GM21381 (cell line): ENCODE data around the gene TMSB4X.

Experiments
- ATAC-seq: cut with Tn5 transposase; IDR thresholded peaks from one replicate; pipeline ENCODE4 v1.9.1; 2021; ENCODE audit warnings: mild to moderate bottlenecking, moderate library complexity; ENCODE audit not compliant: unreplicated experiment

The TMSB4X gene

DNA sequence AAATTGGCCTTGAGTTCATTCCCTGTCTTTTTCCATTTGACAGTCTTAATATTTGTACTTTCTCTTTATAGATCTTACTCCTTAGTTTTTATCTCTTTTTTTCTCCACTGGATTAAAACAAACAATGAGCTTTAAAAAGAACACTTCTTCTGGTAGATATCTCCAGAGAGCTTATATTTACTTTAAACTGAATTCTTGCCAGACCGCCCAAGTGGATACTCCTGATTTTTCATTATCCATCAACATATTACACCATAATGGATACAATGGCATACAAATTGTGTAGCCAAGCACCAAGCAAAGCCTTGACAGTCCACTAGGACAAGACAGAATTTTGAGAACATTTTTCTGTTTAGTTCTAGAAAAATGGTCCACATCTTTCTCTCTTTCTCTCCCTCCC, 18.9 kb downstream of the TMSB4X start:
- ATAC-seq = no peak

DNA sequence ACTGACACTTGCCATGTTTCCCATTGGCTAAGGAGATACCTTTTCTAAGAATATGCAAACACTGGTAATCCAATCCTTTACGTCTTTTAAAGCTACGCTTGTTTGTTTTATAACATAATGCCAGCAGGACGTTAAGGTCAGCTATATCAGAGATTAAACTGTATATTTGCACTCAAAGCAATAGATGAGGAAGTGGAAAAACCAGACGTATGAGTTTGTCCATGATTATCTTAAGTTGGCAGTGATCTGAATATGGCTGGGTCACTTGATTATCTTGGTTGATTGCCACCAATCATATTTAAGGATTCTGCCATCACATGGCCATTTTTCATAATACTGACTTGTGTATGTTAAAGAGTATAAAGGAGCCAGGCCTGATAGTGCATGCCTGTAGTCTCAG, 19.4 kb downstream of the TMSB4X start:
- ATAC-seq = no peak

DNA sequence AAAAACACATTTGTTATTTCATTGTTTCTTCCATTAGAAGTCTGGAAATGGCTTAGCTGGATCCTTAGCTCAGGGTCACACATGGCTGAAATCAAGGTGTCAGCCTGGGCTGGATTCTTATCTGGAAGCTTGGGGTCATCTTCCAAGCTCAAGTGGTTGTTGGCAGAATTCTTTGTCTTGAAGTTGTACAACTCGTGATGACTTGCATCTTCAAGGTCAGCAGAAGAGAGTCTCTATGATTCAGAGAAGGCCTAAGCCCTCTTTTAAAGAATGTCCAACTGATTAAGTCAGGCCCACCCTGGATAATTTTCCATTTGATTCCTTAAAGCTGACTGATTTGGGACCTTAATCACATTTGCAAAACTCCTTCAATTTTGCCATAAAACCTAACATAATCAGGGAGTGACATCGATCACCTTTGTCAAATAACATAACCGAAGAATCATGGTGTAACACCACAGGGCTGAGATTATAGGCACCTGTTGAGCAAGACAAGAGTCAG, 22.1 kb downstream of the TMSB4X start:
- ATAC-seq = no peak

DNA sequence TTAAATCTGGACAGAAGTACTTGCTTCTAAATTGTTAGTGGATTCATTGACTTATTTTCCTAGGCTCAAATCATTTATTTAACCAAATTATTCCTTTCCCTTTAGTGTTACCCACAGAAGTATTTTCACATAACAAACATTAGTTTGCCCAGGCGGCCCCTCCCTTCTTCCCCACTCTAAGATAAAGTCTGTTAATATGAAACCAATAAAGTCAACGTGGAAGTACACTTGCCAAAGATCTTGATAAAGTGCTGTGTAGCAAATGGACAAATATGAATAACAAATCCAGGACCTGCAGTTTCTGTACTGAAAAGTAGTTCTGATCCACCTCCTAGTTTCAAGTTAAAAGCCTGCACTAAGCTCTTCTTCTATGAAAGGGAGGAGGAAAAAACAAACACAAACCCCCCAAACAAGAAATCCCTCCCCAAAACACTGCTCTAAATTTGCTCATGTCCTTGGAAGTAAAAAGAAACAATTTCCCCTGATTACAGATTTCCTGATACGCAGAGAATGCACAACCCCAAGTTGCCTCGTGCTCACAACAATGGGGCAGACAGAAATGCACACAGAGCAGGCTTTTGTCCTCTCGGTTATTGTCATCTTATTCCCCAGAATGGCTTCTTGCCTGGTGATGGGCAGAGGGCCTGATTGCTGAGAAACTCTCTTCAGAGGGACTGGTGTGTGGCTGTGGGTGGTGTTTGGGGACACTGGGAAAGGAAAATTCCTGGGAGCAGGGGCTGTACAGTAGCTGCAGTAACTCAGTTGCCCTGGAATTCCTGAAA, 23.2 kb downstream of the TMSB4X start:
- ATAC-seq = no peak

DNA sequence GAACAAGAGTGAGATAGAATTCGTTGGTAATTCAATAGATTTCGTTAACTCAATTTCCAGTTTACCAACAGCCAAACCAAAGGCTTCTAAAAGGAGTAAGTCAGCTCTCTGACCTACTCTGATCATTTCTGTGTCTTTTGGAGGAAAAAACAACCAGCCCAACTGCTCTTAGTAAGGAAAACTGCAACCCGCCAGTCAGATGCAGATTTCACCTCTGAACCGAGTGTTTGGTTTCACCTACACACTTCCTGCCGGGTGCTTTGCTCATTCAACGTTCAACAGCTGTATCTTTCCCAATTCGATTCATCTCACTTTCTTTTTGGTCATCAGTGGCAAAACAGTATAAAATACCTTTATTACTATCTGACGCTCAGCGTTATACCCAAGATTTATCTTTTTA, 24.5 kb downstream of the TMSB4X start:
- no peak for ATAC-seq

DNA sequence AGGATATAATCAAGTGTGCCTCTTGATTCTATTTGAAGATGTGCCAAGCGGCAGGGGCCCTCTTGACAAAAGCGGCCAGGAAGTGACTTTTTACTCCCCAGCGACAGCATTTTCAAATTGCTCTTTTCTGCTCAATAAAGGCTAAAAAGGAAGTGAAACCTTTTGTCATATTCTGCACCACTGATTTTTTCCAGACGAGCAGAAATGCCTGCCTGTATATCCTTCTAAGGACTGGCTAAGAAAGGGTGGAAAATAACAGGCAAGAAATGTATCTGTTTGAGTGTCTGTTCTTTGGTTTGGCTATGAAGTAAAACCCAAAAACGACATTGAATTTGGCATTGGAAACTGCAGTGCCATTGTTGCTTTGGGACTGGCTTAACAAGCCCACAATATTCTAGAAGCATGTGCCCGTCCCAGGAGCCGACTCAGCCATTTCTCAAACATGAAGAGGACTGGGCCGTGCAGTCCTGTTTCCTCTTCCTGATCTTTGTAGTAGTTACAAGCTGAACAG, 25.4 kb downstream of the TMSB4X start:
- peak; percentile 37 for ATAC-seq

DNA sequence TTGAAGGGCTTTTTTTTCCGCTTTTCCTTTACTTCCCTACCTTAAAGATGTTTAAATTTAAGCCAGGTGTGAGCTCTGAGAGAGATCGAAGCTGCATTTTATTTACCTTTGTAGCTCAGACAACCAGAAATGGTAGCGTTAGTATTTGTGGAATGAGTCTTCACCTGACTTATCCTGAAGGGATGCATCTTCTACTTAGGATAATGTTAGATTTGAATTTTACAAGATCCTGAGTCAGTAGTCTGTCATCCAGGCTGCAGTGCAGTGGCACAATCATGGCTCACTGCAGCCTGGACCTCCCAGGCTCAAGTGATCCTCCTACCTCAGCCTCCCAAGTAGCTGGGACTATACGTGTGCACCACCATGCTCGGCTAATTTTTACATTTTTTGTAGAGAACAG, 26.2 kb downstream of the TMSB4X start:
- ATAC-seq = no peak

DNA sequence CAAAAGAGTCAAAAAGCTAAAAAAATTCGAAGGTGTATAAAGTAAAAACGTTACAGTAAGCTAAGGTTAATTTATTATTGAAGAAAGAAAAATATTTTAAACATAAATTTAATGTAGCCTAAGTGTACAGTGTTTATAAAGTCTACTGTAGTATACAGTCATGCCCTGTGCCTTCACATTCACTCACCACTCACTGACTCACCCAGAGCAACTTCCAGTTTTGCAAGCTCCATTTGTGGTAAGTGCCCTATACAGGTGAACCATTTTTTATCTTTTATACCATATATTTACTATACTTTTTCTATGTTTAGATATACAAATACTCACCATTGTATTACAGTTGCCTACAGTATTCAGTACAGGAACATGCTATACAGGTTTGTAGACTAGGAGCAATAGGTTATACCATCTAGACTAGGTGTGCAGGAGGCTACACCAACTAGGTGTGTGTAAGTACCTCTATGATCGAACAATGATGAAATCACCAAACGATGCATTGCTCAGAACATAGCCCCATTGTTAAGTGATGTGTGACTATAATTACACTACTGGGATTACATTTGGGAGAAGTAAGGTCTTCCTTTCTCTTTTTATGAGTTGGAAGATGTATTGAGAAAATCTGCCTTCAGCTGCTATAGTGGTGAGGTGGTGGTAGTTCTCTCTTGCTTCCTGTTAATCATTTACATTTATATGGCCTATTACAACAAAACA, 27.2 kb downstream of the TMSB4X start:
- no peak for ATAC-seq

DNA sequence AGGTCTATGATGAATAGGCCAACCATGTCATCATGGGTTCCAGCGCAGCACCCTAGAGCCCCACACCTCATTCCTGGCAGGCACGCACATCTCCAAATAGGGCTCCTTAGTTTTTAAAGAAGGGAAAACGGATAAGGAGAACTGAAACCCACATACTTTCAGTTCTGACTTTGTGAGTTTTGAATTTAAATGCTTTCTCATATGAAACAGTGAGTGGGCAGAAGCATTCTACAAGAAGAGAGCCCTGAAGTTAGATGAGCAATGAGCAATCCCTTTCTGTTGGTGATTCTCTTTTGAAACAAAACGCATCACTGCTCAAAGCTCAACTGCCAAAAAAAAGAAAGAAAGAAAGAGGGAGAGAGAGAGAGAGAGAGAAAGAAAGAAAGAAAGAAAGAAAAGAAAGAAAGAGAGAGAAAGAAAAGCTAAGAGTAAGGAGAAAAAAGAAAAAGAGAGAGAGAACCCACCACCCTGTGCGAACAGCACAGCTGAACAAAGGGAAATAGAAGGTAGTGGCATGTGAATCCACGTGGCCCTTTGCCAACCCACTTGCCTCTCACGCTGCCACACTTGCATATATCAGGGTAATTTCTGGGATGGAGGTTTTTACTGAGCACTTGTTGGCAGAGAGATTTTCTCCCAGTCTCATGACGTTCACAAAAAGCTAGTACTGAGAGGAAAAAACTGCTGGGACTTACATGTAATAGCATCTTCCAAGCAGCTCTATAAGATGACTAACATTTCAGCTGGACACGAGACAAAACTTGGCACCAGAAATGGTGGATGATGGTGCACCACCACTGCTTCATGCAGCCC, 31.0 kb downstream of the TMSB4X start:
- peak; percentile 49 for ATAC-seq

DNA sequence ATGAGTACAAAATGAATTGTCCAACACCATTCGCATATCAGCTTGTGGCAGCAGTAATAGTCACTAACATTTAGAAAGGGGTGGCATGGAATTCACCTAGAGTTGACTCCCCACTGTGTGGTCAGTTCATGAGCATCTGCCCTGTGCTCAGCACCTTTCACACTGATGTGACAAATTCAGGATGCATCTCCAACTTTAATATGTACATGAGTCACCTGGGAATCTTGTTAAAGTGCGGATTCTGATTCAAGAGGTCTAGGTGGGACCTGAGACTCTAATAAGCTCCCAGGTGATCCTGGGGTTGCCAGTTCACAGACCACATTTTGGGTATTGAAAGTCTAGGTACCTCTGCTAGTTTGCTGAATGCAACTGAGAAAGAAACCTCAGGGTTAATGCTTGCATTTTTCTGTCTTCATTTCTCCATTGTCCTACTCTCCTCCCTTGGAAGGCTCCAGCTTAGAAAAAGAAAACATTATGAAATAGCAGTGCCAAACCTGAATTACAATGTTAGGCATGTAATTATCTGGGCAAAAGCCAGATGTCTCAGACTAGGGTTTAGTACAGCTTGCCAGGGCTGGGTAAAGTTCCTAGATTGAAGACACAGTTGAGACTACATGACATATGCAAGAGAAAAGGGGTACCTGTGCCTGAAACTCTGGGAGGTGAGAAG, 32.7 kb downstream of the TMSB4X start:
- peak; percentile 8 for ATAC-seq

DNA sequence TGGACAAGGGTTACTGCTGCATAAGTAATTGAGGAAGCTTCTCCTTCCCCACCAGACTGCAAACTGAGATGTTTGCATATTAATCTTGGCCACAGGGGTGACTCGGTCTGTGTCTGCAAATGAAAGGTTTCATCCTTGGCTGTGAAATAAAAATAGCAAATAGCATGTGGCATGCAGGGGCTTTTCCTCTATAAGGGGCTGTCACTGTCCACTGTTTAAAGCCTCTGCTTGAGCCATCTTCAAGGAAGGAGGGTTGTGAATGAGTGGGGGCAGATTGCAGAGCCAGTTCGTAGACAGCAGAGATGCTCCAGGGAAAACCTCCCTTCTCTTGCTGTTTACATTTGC, 33.3 kb downstream of the TMSB4X start:
- peak; percentile 37 for ATAC-seq

DNA sequence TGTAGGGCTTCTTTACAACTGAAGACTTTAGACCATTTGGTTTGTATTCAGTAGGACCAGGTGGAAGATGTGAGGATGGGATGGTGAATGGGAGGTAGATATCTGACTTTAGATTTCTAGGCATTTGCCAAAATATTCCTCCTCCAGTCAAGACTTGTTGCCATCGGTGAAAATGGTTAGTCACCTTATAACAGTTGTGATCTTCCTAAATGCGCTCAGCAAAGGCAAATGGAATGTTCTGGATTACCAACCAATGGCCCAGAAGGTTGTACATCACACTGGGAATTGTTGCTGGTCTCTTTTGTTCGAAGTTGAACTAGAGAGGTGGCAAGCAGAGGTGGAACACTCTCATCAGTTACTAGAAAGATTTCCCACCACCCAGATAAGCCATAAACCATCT, 33.9 kb downstream of the TMSB4X start:
- ATAC-seq = no peak

DNA sequence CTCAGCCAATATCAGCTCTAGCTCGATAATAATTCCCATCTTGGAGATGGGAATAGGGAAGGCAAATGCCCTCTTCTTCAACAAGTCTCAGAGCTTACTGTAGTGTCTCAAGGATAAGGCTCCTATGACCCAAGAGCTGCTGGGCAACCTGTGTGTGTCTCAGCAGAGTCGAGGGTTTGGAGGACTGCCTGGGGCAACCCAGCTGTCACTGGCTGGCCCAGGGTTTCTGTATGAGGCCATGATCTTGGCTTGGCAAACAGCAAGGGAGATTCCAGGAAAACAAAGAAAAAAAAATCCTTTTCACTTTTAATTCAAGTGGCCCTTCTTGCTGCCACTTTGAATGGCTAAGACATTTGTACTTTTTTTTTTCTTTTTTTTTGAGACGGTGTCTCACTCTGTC, 34.4 kb downstream of the TMSB4X start:
- ATAC-seq = no peak

DNA sequence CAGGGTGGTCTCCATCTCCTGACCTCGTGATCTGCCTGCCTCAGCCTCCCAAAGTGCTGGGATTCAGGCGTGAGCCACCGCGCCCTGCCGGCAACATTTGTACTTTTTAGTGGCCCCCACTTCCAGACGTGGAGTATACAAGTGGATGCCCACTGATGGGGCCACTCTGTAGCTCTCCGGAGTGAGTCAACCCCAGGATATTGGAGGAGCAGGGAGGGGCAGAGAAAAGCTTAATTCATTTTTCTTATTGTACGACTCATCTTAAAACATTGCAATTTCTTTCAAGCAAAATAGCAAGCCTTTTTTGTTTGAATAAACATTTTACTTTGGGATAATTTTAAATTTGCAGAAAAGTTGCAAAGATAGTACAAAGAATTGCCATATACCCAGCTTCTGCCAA, 34.9 kb downstream of the TMSB4X start:
- no peak for ATAC-seq

DNA sequence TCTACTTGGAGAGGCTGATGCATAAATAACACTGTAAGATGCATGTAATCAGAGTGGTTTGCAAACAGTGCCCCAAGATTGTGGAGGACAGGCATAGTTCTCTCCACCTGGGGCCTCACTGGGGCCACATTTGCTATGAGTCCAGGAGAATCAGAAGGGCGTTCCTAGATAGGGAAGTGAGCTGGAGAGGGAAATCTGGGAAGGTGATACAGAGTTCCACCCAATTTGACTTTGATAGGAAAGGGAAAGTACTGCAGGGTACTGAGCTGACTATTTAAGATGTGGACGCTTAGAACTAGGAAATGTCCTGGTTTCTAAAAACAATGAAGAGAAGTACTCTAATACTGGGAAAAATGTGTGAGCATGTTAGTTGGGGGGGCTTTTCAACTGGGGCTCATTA, 35.6 kb downstream of the TMSB4X start:
- no peak for ATAC-seq

DNA sequence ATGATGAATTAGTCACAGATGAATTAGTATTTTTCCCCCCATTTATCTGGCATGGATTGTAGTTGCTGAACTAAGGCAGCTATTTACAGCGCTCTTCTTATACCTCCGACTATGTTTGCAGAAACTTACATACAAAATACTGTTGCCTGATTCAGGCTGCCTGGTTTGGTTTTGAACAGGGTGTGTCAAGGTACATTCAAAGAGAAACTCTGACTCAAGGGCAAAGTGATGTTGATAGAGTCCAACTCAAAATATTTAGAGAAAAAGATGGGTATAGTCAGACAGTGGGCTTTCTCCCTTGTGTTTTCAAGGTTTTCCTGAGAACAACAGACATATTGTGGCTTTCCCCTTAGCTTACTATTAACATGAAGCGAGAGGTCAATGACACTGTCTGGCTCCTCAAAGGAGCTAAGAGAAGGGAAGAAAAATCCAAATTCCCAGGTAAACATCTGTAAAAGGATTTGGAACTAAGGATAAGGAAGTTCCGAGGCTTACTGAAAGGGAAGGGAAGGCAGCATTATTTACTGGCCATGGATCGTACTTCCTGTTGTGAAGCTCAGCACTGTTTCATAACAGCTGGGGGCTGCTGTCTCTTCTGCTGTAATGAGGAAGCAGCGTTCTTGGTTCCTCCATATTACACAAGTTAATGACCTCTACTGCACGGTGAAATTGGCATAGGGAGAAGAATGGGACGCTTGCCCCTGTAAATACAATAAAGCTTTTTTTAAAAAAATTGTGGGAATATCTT, 38.6 kb downstream of the TMSB4X start:
- peak; percentile 63 for ATAC-seq

DNA sequence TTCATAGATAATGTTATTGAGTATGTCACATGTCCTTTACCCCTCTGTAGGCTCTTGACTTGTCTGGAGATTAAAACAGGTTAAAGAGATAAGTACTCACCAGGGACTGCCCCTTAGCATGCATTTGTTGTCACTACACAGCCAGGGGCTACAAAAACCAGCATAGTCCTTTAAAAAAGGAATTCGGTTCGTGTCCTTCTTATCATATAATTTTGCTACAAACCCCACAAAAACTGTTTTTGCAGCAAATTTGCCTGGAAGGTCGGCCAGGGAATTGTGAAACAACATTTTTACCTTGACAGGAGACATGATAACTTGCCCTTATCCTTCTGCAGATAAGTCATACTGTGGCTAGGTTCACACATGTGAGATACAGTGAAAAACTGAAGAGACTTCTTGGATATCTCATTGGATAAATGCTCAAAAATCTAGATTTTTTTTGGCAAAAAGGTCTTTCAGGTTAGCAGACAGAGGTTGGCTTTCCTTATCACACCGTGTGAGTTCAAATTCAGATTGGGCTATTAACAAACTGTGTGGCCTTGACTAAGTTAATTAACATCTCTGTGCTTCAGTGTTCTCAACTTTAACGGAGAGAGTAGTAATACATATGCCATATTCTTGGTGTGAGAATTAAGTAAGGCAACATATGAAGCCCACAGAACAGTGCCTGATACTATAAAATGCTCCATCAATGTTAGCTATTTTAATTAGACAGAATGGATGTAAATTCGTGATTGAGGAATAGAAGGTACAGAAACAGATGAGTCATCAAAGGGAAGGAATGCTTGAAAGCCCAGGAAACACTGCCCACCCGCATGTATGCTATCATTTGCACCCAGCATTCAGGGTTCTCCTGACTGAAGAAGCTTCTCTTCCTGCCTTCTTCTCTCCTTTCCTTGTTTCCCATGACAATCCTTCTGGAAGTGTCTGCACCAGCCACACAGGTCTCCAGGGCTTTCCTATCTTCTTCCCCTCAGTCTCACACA, 39.5 kb downstream of the TMSB4X start:
- peak; percentile 24 for ATAC-seq

DNA sequence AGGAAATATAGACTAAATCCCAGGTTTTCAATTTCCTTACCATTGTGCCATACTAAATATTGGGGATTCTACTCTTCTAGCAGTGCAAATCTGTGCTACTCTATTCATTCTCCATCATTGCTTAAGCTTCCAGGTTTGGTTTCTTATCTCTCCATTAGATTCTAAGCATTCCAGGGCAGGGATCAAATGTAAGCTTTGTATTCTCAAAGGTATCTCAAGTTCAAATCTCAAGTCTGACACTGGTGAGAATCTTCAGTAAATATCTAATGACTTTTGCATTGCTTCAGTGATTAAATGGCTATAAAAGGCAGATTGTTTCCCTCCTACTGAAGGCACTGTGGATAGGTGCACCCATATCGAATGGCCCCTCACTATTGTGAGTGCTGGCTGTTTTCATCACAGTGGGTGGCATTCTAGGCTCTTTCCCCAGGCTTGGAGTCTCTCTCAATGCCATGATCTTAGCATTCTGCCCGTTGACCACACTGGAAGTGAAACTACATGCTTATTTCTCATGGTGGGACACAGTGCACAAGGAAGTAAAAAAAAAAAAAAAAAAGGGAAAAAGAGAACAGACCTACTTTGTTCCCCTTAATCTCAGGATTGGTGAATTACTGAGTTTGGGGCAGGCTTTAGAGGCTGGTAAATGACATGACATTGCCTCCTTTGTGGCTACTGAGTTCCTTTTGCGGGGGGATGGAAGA, 40.8 kb downstream of the TMSB4X start:
- ATAC-seq = no peak
